Adipocyte (in vitro differentiated cells): Measurements from ENCODE around the gene PDCD10.

Experiments
- DNase-seq: peaks from one replicate; pipeline ENCODE4 v3.0.0-alpha.2; 2015; ENCODE audit warnings: low read depth
- H3K27me3 ChIP-seq: replicated peaks from 2 replicates; pipeline ENCODE4 v1.7.0; 2013; ENCODE audit warnings: mild to moderate bottlenecking, low read length, moderate library complexity; ENCODE audit not compliant: control insufficient read depth, insufficient read depth
- H3K36me3 ChIP-seq: 2 replicates; pipeline ENCODE4 v1.7.0; 2013; ENCODE audit warnings: low read length, mild to moderate bottlenecking, moderate library complexity; ENCODE audit not compliant: control insufficient read depth, insufficient read depth, severe bottlenecking
- H3K4me1 ChIP-seq: 2 replicates; pipeline ENCODE4 v1.7.0; 2013; ENCODE audit warnings: mild to moderate bottlenecking, low read length, moderate library complexity; ENCODE audit not compliant: control insufficient read depth, insufficient read depth
- H3K4me3 ChIP-seq: 2 replicates; pipeline ENCODE4 v1.7.0; 2013; ENCODE audit warnings: mild to moderate bottlenecking, low read length, moderate library complexity
- H3K9ac ChIP-seq: 2 replicates; pipeline ENCODE4 v1.7.0; 2013; ENCODE audit warnings: mild to moderate bottlenecking, low read length, moderate library complexity
- H3K9me3 ChIP-seq: 2 replicates; pipeline ENCODE4 v1.7.0; 2013; ENCODE audit warnings: mild to moderate bottlenecking, low read length, moderate library complexity; ENCODE audit not compliant: control insufficient read depth

Gene PDCD10

GRCh38 chr3:167649746-167650145, 84.9 kb downstream of the PDCD10 start:
- Histone ChIP-seq H3K4me3 (no peak overlapping the region), H3K9me3 (peaks cover 8% of the 10 kb centered on the region), H3K27me3 (no peaks in the 10 kb centered on the region), H3K9ac (no peak overlapping the region), H3K4me1 (no peaks in the 10 kb centered on the region), H3K36me3 (no peaks in the 10 kb centered on the region)
- DNase-seq: no peak

GRCh38 chr3:167644611-167645010, 90.1 kb downstream of the PDCD10 start:
- H3K27me3 ChIP-seq: no peaks in the 10 kb centered on the region
- H3K4me1 ChIP-seq: no peaks in the 10 kb centered on the region
- H3K4me3 ChIP-seq: no peak overlapping the region
- peaks cover 20% of the 10 kb centered on the region for H3K9me3 ChIP-seq
- no peak overlapping the region for H3K9ac ChIP-seq
- no peak for DNase-seq
- H3K36me3 ChIP-seq: no peaks in the 10 kb centered on the region
